A549 (cell line): ENCODE data around the gene WDR33. TPM values are rescaled to one million over a fixed set of nuclear protein-coding genes. Genes with fewer than 3 reads are reported as not detected.

ENCODE experiments used
- ATAC-seq, 2 experiments: fragments of 200-7000 bp in 1 of 2; fragments of >200 bp in 1 of 2; cut with Nextera tagmentation in 1 of 2; cut with Tn5 transposase in 1 of 2; 3 replicates each; pipeline versions ENCODE4 v1.8.0 to v1.9.1; 2018 to 2020; ENCODE audit warnings: mild to moderate bottlenecking in 1 of 2, moderate library complexity in 1 of 2
- CTCF ChIA-PET: fragments of 300-600 bp; sonication (Branson Sonifier 250); formaldehyde crosslinking; extraction: SDS; loops from one replicate; lab custom pipeline; 2021; ENCODE audit warnings: antibody characterized with exemption, inconsistent platforms; lab: Yijun Ruan, JAX
- POLR2A ChIA-PET: fragments of 350-600 bp; formaldehyde crosslinking; extraction: SDS; loops from one replicate; lab custom pipeline; 2021; ENCODE audit warnings: antibody characterized with exemption, inconsistent platforms; lab: Yijun Ruan, JAX
- DNase-seq, 2 experiments: peaks; one replicate each; pipeline versions ENCODE4 v3.0.0 to v3.0.0-alpha.2; 2011 to 2016; ENCODE audit warnings: low read depth in 1 of 2, low spot score in 1 of 2
- FAIRE-seq: peaks from 2 replicates; lab custom pipeline; 2011; peaks lifted over from hg19 to GRCh38; lab: Jason Lieb, UNC
- H3K27ac ChIP-seq, 2 experiments: fragments of >200 bp; sonication (Bioruptor Twin); formaldehyde crosslinking; 3 replicates each; pipeline ENCODE4 v1.5.1; 2016 to 2017
- H3K4me1 ChIP-seq: fragments of >200 bp; sonication (Bioruptor Twin); formaldehyde crosslinking; 3 replicates; pipeline ENCODE4 v1.6.1; 2016
- H3K4me2 ChIP-seq: fragments of >200 bp; sonication (Bioruptor Twin); formaldehyde crosslinking; 3 replicates; pipeline ENCODE4 v1.6.1; 2016
- H3K4me3 ChIP-seq: fragments of >200 bp; sonication (Bioruptor Twin); formaldehyde crosslinking; 3 replicates; pipeline ENCODE4 v1.5.1; 2016
- H3K9me3 ChIP-seq: fragments of >200 bp; sonication (Bioruptor Twin); formaldehyde crosslinking; 3 replicates; pipeline ENCODE4 v1.6.1; 2016
- BHLHE40 ChIP-seq: IDR thresholded peaks from 2 replicates; pipeline ENCODE4 v1.6.1; 2012; ENCODE audit warnings: low read depth, low read length, inconsistent platforms
- CBX8 ChIP-seq: fragments of 200-600 bp; sonication (generic); IDR thresholded peaks from 2 replicates; pipeline ENCODE4 v1.6.1; 2016
- CEBPB ChIP-seq, 2 experiments: fragments of >200 bp in 1 of 2; sonication (Bioruptor Twin) in 1 of 2; formaldehyde crosslinking in 1 of 2; IDR thresholded peaks; 2 replicates each; pipeline ENCODE4 v1.6.1; 2012 to 2016
- CHD4 ChIP-seq: fragments of 200-600 bp; sonication (generic); IDR thresholded peaks from 2 replicates; pipeline ENCODE4 v1.6.1; 2016; ENCODE audit warnings: antibody characterized with exemption, mild to moderate bottlenecking, borderline replicate concordance
- EHF ChIP-seq: fragments of 250-450 bp; sonication (Bioruptor Pico); IDR thresholded peaks from 2 replicates; pipeline ENCODE4 v1.5.0; 2020; ENCODE audit warnings: mild to moderate bottlenecking
- EP300 ChIP-seq, 2 experiments: fragments of >200 bp; sonication (Bioruptor Twin); formaldehyde crosslinking; IDR thresholded peaks; 2 replicates in 1 of 2; 3 replicates in 1 of 2; pipeline ENCODE4 v1.6.1; 2016 to 2017
- HDAC2 ChIP-seq: fragments of 200-600 bp; sonication (generic); IDR thresholded peaks from 2 replicates; pipeline ENCODE4 v1.6.1; 2016
- HOXB13 ChIP-seq: fragments of 250-450 bp; sonication (Bioruptor Pico); IDR thresholded peaks from 2 replicates; pipeline ENCODE4 v1.5.0; 2020; ENCODE audit warnings: low read depth, mild to moderate bottlenecking, moderate library complexity
- NPAS2 ChIP-seq: fragments of 250-450 bp; sonication (Bioruptor Pico); IDR thresholded peaks from 2 replicates; pipeline ENCODE4 v1.8.0; 2022; ENCODE audit warnings: mild to moderate bottlenecking, moderate library complexity, borderline replicate concordance
- RFX5 ChIP-seq: fragments of 450-650 bp; IDR thresholded peaks from 2 replicates; pipeline ENCODE4 v1.7.1; 2014; ENCODE audit warnings: antibody characterized with exemption, mild to moderate bottlenecking, moderate library complexity
- TFCP2L1 ChIP-seq: fragments of 250-450 bp; sonication (Bioruptor Pico); IDR thresholded peaks from 2 replicates; pipeline ENCODE4 v1.5.0; 2021; ENCODE audit warnings: mild to moderate bottlenecking
- TP53 ChIP-seq: fragments of 250-450 bp; sonication (Bioruptor Pico); IDR thresholded peaks from 2 replicates; pipeline ENCODE4 v1.5.0; 2021; ENCODE audit warnings: mild to moderate bottlenecking, moderate library complexity
- ZC3H11A ChIP-seq: fragments of 450-650 bp; IDR thresholded peaks from 2 replicates; pipeline ENCODE4 v1.6.1; 2014; ENCODE audit warnings: antibody characterized with exemption, mild to moderate bottlenecking
- ZNF302 ChIP-seq: fragments of 250-450 bp; sonication (Bioruptor Pico); IDR thresholded peaks from 2 replicates; pipeline ENCODE4 v1.9.0; 2021; ENCODE audit warnings: inconsistent platforms, mild to moderate bottlenecking, moderate library complexity
- WGBS: methylation state at CpG from one replicate; pipeline ENCODE4 v1.1.6; 2017; ENCODE audit errors: missing lambda C conversion rate; 5-methylcytosine and 5-hydroxymethylcytosine counted together
- polyA plus RNA-seq, 4 experiments: library from polyadenylated mRNA; depleted of rRNA in 3 of 4; stranded (reverse); fragments of >200 nt; fragmentation: RNase III in 1 of 4; extraction: RNeasy Plus Mini Kit Qiagen cat#74134 plus additional on column Dnase treatment in 1 of 4; gene quantifications; 2 replicates in 3 of 4; 3 replicates in 1 of 4; pipeline ENCODE4 v1.2.3, GENCODE V29; 2011 to 2017
- TF ChIP-seq, protein P1 (sequence below): fragments of >200 bp; sonication (Bioruptor Twin); formaldehyde crosslinking; IDR thresholded peaks from 3 replicates; pipeline ENCODE4 v1.6.1; 2016

Gene WDR33
- polyA plus RNA-seq, 2 of the 4 experiments (the other 2 are of a cell fraction): 21.3 to 67.1 TPM

DNA sequence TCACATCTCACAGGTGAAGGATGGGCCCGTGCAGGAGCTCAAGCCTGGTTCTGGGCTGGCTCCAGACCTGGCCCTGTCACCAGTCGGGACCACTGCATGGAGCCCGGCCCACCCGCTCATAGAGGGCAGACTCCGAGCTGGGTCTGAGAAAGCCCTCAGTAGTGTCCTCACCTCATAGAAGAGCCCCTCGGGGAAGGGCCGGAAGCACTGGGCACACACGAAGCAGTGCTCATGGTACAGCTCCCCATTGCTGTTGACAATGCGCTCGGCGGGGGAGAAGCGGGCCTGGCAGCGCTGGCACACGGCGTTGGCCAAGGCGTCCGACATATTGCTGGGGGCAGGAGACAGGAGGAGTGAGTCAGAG, 153.8 kb downstream of the WDR33 start:
- TF ChIP-seq ZC3H11A (no peak), CEBPB (IDR thresholded peaks at IDR 0.05) (no peak), BHLHE40 (no peak), EP300 (IDR thresholded peaks at IDR 0.05) (no peak), TFCP2L1 (no peak), EHF (CRISPR knock-in tag) (no peak), ZNF302 (CRISPR knock-in tag) (no peak), TP53 (CRISPR knock-in tag) (no peak), CHD4 (no peak), NPAS2 (CRISPR knock-in tag) (no peak), CBX8 (no peak)
- TF ChIP-seq, protein P1, sequence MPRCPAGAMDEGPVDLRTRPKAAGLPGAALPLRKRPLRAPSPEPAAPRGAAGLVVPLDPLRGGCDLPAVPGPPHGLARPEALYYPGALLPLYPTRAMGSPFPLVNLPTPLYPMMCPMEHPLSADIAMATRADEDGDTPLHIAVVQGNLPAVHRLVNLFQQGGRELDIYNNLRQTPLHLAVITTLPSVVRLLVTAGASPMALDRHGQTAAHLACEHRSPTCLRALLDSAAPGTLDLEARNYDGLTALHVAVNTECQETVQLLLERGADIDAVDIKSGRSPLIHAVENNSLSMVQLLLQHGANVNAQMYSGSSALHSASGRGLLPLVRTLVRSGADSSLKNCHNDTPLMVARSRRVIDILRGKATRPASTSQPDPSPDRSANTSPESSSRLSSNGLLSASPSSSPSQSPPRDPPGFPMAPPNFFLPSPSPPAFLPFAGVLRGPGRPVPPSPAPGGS: no peak
- TF ChIP-seq, all 56 proteins: peak for 0
- no peak for ATAC-seq
- 86% methylated on average over 9 of the region's 17 CpGs for WGBS

DNA sequence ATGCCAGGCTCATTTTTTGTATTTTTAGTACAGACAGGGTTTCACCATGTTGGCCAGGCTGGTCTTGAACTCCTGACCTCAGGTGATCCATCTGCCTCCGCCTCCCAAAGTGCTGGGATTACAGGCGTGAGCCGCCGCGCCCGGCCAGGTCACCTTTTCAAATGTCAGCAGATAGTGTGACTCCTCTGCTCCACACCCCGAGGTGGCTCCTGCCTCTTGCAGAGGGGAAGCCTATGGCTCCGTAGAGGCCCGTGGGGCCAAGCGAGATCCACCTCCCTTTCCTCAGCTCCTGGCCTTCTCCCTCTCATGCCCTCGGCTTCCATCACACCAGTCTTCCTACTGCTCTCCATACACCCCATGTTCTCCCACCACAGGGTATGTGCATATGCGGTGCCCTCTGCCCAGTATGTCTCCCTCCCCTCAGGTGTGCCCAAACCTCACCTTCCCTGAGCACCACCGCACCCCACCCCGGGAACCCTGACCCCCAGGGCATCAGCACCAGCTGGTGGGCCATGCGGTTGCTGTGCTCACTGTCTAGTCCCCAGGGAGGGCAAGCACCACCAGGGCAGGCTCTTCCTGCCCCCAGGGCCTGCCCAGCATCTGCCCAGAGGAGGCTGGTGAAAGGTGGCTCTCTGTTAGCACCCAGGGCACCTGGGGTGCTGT, 154.3 kb downstream of the WDR33 start:
- no peaks in the 10 kb centered on the region for H3K4me1 ChIP-seq
- ChIA-PET CTCF (interaction anchor here (0.8 to 5.3 kb wide), 2 partner anchors 65 to 177 kb away, joined by 3 to 31 read pairs; no protein-coding TSS in a partner anchor), POLR2A (no interaction called here)
- H3K9me3 ChIP-seq: no peaks in the 10 kb centered on the region
- no peak for DNase-seq
- no peak overlapping the region for H3K4me3 ChIP-seq
- ATAC-seq: no peak
- no peak overlapping the region for H3K27ac ChIP-seq
- 84% methylated on average over 15 of the region's 15 CpGs for WGBS
- no peak for FAIRE-seq
- no peak for TF ChIP-seq HOXB13 (CRISPR knock-in tag)
- no peak overlapping the region for H3K4me2 ChIP-seq

More for the DNA sequence above, 153.8 kb downstream of the WDR33 start:
- FAIRE-seq (no peak), DNase-seq (no peak)
- Histone ChIP-seq H3K27ac (no peak overlapping the region), H3K4me1 (no peaks in the 10 kb centered on the region), H3K4me2 (no peak overlapping the region), H3K4me3 (no peak overlapping the region), H3K9me3 (no peaks in the 10 kb centered on the region)
- ChIA-PET CTCF (interaction anchor here (1.0 kb wide), 1 partner anchor 65 kb away, joined by 3 read pairs; no protein-coding TSS in a partner anchor), POLR2A (no interaction called here)

DNA sequence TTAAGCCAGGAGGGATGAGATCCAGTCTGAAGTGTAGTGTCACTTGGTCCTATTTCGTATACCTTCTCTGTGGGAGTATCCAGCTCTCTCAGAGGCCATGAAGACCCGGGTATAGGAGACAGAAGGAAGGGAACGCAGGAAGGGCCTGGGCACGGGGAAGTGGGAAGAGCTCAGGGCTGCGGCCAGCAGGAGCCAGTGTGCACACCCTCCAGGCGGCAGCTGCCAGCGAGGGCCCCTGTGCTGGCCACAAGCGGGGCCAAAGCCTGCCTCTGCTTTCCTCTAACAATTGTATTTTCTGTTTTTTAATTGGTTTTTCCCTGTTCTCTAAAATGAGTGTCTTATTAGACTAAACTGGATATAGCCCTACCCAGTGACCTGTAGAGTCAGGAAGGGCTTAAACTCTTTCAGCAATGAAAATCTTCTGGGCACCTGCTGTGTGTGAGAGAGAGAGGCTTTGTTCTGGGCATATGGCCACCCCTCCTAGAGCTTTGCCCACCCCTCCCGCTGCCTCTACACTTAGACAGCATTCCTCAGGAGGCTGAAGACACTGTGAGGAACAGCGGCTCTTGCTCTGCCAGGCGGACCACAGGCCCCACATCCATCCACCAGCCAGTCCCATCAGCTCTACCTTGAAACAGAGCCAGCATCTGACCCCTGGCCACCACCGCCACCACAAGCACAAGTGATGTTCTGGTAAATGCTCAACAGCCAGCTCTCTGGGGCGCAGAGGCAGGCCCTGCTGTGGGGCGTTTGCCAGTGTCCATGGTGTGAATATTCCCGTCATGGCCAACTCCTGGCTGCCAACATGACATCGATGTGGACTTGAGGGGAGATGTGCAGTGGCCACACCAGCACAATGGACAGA, 155.5 kb downstream of the WDR33 start:
- H3K27ac ChIP-seq: no peak overlapping the region
- no peak overlapping the region for H3K4me3 ChIP-seq
- TF ChIP-seq RFX5: no peak
- no peak for TF ChIP-seq HDAC2
- H3K4me1 ChIP-seq: no peaks in the 10 kb centered on the region
- H3K4me2 ChIP-seq: no peak overlapping the region
- ChIA-PET POLR2A (no interaction called here), CTCF (interaction anchor here (1.5 to 5.3 kb wide), 2 partner anchors 17 to 64 kb away, joined by 3 to 31 read pairs; no protein-coding TSS in a partner anchor)
- no peak for FAIRE-seq
- no peak for DNase-seq
- no peaks in the 10 kb centered on the region for H3K9me3 ChIP-seq
- WGBS: 79% methylated on average over 14 of the region's 16 CpGs
- ATAC-seq: no peak

DNA sequence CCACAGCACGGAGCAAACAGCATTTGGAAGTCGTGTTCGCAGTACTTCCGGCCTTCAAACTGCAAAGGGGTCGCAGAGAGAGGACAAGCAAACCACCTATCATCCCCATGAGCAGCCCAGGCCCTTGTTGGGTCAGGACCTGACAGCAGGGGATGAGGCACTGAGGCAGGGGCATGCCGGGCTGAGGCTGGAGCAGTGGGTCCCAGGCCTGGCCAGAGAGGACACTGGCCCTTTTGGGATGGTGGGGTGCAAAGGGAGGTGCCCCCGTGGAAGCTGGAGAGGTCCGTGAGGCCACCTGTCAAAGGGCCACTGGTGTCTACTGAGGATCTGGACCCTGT, 156.2 kb downstream of the WDR33 start:
- ATAC-seq (no peak), DNase-seq (no peak)
- CTCF ChIA-PET: interaction anchor here (1.5 to 5.3 kb wide), 2 partner anchors 16 to 63 kb away, joined by 3 to 31 read pairs; no protein-coding TSS in a partner anchor

More for the DNA sequence above, 156.2 kb downstream of the WDR33 start:
- Histone ChIP-seq H3K9me3 (no peaks in the 10 kb centered on the region), H3K4me3 (no peak overlapping the region), H3K4me2 (no peak overlapping the region), H3K27ac (no peak overlapping the region), H3K4me1 (no peaks in the 10 kb centered on the region)
- no peak for FAIRE-seq
- TF ChIP-seq, protein P1: no peak
- POLR2A ChIA-PET: no interaction called here
- 77% methylated on average over 8 of the region's 8 CpGs for WGBS
